HG02571 (cell line): ENCODE measurements around the gene METTL23.
A peak's percentile ranks its signal among the peaks of the same experiment; 100 is the strongest.
"Not testable (repeated sequence)": the region's sequence is repeated elsewhere in the genome, so short reads cannot be mapped to it uniquely, and the experiment has no call there.

ENCODE experiments used
- ATAC-seq: cut with Tn5 transposase; IDR thresholded peaks from one replicate; pipeline ENCODE4 v1.9.1; 2021; ENCODE audit warnings: mild to moderate bottlenecking, moderate library complexity; ENCODE audit not compliant: unreplicated experiment

METTL23 gene

GRCh38 chr17:76713765-76714164 is 12.9 kb upstream of the METTL23 start:
- no peak for ATAC-seq

- ATAC-seq = no peak
Observed at GRCh38 chr17:76714336-76714735, 12.3 kb upstream of the METTL23 start.

GRCh38 chr17:76714822-76715495 is 11.7 kb upstream of the METTL23 start:
- no peak for ATAC-seq

- ATAC-seq = no peak
Observed at GRCh38 chr17:76715496-76715830, 11.2 kb upstream of the METTL23 start.

GRCh38 chr17:76716146-76716838 is 10.3 kb upstream of the METTL23 start:
- ATAC-seq = no peak

GRCh38 chr17:76716839-76717215 is 9.8 kb upstream of the METTL23 start:
- ATAC-seq = no peak

GRCh38 chr17:76718516-76718915 is 8.1 kb upstream of the METTL23 start:
- no peak for ATAC-seq

- ATAC-seq = no peak
Observed at GRCh38 chr17:76720211-76720610, 6.4 kb upstream of the METTL23 start.

GRCh38 chr17:76720941-76721340 is 5.7 kb upstream of the METTL23 start:
- ATAC-seq = no peak

- ATAC-seq = no peak
Observed at GRCh38 chr17:76721463-76721862, 5.2 kb upstream of the METTL23 start.

GRCh38 chr17:76722279-76722678 is 4.4 kb upstream of the METTL23 start:
- ATAC-seq = no peak

- not testable (repeated sequence) for ATAC-seq
Observed at GRCh38 chr17:76722977-76723376, 3.7 kb upstream of the METTL23 start.

- no peak for ATAC-seq
Observed at GRCh38 chr17:76723812-76724211, 2.8 kb upstream of the METTL23 start.

- ATAC-seq = peak; percentile 8
Observed at GRCh38 chr17:76725580-76726230, 934 bp upstream of the METTL23 start.

- ATAC-seq = peak; percentile 81
Observed at GRCh38 chr17:76726231-76726775, 336 bp upstream of the METTL23 start, which contains the start of gene JMJD6. Gene JMJD6 (minus strand): TSS chr17:76726606. CDS start chr17:76726475, 131 bp downstream.

GRCh38 chr17:76727745-76728456 is 1.3 kb downstream of the METTL23 start:
- ATAC-seq = no peak

- not testable (repeated sequence) for ATAC-seq
Observed at GRCh38 chr17:76731800-76732733, 5.4 kb downstream of the METTL23 start.

- no peak for ATAC-seq
Observed at GRCh38 chr17:76732734-76733617, 6.3 kb downstream of the METTL23 start.

- ATAC-seq = no peak
Observed at GRCh38 chr17:76733618-76733957, 6.9 kb downstream of the METTL23 start.
